GM18505 (cell line): ENCODE data around the gene CHGA.

Source experiments
- ATAC-seq: cut with Tn5 transposase; IDR thresholded peaks from one replicate; pipeline ENCODE4 v1.9.1; 2021; ENCODE audit not compliant: unreplicated experiment
- POLR2A ChIP-seq: IDR thresholded peaks from 4 replicates; pipeline ENCODE4 v1.6.1; 2011; ENCODE audit warnings: borderline replicate concordance; ENCODE audit not compliant: insufficient read depth, insufficient read length; ENCODE audit errors: extremely low read depth

The CHGA gene

DNA sequence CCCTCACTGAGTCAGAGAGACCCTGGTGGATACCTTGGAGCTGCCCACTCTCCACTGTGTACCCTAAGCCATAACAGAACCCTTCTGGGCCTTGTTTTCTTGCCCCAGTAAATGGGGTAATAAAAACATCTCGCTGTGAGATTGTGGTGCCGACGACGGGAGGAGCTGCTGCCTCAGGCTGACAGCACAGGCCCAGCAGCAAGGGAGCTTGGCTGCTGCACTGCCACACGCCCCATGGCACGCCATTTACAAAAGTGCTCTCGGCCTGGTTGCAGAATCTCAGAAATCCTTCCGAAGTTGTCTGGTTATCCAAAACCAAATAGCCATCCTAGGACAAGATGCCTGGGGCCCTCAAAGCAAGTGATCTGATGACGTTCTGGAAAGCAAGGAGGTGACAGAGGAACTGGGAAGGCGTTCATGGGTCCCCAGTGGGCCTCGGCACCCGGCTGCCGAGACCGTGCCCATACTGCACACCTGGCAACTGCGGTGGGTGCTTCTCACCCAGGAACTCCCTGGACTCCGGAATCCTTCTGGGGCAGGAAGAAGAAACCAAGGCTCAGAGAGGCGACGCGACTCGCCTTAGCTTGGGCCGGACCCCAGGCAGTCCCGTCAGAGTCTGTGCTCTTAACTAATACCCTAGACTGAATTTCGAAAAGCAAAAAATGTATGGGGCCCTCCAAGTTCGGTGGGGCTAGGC lies 26.7 kb downstream of the CHGA start:
- ATAC-seq, result no peak
- TF ChIP-seq POLR2A, result no peak

DNA sequence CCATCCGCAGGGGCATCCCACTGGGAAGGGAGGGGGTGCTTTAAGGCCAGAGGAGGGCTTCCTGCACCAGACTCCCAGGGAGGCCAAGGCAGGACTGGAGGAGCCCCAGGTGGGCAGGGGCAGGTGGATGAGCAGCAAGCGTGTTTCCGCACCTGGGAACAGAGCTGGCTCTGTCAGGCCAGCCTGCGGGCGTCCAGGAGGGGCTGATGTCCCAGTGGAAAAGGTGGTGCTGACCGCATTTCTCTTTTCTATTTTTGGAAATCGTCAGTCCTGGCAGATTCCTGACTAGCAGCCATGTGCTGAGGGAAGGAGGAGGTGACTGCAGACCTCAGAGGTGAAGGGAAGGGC lies 27.2 kb downstream of the CHGA start:
- ATAC-seq, result no peak
- TF ChIP-seq POLR2A, result no peak

DNA sequence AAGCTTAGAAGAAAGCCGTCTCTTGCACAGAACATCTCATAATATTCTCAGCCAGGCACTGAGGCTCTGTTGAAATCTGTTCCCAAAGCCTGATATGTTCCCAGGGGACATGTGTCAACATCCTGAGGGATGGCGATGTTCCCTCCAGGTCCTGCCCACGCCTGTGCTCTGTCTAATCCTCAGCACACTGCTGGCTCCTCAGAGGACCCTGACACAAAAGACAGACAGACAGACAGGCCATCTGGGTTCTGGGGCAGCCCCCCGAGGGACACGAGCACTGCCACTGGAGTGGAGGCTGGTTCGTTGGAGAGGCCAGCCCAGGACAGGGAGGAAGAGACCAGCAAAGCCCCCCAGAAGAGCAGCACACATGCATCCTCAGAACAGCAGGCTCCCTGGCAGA lies 27.8 kb downstream of the CHGA start:
- TF ChIP-seq POLR2A, result no peak
- no peak for ATAC-seq

DNA sequence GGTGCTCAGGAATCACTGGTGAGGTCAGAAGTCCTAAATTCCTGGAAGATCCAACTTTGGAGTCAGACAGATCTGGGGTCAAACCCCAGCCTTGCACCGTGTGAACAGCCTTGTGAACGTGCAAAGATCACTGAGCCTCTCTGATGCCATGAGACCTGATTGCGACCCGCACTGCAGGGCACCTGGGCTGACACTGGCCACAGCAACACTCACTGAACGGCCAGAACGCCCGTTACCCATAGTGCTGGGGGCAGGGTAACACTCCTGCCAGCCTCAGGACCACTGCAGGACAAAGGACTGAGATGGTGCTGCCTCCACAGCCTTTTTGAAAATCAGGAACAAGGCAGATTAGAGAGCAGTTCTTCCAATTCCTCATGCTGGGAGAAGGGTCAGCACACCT lies 28.3 kb downstream of the CHGA start:
- TF ChIP-seq POLR2A, result no peak
- no peak for ATAC-seq

DNA sequence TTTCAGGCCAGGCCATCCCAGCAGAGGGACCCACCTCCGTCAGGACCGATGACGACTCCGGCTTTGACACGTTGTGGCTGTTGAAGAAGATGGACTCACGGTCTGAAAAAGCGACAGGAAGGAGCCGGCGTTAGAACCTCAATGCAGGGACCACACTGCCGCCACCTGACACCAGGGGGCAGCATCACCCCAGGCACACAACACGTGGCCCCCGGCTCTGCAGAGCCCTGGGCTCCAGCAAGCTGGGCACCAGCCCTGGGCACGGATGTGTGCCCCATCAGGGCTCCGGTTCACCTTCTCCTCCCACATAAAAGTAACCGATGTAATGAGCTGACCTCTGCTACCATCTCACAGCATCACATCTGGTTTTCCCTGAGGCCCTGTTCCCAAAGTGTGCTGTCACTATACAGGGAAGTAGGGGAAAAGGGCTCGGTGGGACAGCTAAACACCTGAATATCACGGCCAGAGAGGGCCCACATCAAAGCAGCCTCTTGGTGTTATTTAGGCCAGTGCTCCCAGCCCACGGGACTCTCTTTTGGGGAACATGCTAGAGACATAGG lies 29.0 kb downstream of the CHGA start:
- TF ChIP-seq POLR2A, result no peak
- no peak for ATAC-seq

DNA sequence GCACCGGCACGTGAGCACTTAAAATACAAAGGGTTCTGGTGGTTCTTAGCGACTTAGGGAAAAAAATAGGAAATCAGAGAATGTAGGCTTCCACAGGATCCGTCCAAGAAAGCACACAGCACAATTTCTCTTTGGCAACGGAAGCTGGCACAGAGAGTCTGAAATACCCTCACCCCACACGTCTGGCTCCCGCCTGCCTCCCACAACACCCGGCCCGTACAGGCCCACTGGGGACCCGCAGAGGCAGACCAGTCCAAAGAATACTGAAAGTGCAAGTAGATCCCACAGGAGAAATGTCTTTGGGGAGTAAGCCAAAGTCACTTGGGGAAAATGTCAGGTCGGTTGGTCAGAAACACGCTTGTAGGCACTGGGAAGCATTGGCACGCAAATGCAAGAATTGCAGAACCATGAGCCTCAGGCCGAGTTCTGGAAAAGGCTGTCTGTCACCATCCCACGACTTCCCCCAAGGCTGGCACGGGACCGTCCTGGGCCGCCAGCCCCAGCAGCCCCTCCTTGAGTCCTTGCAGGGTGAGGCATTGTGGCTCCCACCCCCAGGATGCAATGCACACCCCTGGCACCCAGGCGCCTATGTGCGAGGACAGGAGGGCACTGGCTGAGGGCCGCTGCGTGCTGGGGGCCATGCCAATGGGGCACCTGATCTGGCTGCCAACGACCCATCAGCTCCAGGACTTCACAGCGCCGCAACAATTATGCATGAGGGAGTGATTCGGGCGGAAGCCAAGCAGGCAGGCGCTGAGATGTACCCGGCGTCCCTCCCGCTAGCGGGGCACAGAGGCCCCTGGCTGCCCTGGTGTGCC lies 29.7 kb downstream of the CHGA start:
- no peak for ATAC-seq
- no peak for TF ChIP-seq POLR2A

DNA sequence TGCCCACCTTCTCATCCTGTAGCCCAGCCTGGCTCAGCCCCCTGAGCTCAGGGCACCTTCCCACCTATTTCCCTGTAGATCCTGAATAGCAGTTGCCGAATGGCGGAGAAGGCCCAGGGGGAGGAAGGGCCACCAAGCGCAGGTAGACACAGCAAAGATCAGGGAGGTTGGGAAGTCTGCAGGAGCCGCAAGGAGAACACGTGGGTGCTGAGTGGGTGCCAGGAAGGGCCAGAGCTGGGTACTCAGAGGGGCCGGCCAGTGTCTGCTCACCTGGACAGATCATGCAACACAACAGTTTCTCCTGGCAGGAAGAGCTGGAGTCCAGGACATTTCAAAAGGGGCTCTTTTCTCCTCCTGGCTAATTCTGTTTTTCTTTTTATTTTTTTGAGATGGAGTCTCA lies 30.6 kb downstream of the CHGA start:
- no peak for TF ChIP-seq POLR2A

DNA sequence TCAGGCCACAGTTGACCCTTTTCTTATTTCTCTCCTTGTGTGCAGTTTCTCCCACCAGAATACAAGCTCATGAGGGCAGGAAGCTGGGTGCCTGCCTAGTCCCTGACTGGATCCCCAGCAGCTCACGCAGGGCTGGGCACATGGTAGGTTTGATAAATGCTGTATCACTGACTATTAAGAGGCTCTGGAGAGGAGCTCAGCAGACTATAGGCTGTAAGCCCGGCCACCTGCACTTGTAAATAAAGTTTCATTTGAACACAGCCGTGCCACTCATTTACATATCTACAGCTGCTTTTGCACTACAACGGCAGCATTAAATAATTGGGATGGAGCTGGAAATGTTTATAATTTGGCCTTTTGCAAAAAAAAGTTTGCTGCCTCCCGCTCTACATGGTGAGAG lies 32.0 kb downstream of the CHGA start:
- TF ChIP-seq POLR2A, result no peak
- no peak for ATAC-seq

More for the DNA sequence above, 30.6 kb downstream of the CHGA start:
- no peak for ATAC-seq

DNA sequence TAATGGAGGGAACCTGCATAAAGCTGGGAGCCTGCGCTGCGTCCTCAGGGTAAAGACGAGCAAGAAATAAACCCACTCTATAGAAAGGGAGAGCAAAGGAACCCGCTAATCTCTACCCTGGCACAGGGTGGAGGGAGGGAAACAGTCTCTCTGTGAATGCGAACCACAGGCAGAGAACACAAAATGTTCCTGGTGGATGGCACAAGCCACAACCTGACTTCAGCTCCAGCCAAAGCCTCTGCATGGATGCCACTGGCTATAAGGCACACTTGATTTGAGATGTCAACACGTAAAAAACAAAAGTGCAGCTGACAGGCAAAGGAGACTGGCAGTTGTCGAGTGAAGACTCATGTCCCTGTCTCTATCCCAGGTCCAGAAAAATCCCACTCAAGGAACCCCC lies 32.4 kb downstream of the CHGA start:
- no peak for TF ChIP-seq POLR2A
- ATAC-seq, result no peak

DNA sequence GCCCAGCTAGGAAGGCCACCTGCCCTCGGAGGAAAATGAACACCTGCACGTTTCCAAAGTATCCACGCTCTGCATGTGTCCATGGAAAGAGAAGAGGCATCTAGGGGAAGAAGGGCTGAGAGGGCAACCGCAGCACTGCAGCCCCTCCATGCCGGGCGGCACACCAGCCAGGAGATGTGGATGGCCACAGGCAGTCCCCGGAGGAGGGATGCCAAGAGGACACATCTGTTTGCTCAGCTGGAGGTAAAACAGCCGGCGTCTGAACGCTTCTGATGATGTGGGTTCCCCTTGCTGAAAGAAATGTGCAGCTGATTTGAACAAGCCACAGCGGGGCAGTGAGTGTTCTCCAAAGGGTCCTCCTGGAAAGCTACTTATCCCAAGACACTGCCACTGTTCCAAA lies 34.0 kb downstream of the CHGA start:
- no peak for TF ChIP-seq POLR2A
- no peak for ATAC-seq

DNA sequence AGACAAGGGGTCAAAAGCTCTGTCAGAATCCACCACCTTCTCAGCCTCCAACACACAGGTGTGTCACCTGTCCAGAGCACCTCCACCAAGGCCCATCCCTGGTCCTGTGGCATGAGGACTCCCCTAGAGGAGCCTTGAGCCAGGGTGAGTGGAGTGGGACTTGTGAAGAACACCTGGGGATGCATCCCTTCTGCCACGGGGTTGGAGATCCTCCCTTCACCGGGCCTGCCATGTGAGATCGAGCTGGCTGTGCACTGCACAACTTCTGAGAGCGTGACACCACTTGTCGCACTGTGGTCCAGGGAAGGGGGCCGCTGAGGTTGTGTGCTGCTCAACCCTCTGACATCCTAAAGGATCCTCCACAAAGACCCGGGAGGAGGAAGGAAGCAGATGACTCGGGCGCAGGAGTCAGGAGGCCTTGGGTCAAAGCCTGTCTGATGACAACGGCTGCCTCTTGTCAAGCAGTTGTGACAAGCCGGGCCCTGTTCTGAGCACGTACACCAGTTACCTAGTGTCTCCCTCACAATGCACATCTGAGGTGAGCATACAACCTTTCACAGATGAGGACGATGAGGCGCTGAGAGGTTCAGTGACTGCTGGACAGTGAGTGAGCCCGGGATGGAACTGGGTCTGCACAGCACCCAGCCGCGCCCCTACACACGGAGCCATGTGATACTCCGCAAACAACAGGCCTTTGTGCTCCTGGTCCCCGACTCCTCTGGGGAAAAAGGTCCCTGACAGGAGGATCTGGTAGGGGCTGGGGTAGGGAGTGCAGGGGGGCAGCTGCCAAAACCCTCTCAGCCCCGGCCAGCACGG lies 35.6 kb downstream of the CHGA start:
- no peak for ATAC-seq
- TF ChIP-seq POLR2A, result no peak

DNA sequence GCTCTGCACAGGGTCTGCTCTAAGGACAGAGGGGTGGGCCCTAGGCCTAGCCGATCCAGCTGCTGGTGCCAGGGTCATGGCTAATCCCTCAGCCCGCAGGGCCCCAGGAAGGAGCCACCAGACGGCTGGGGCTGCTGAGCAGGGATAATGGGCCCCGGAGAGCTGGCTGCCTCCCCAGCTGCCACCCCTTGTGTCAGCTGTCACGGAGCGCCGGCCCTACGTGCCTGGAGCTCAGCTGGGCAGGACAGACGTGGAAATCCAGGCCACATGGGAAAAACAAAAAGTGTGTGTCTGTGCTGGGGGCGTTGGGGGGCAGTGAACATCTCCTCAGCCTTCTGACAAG lies 36.2 kb downstream of the CHGA start:
- no peak for ATAC-seq
- no peak for TF ChIP-seq POLR2A
